DMS114 treated with DMSO at 0.1 percent for 48 hours (cell line): ENCODE results near the gene CCNYL1.
"Not testable (repeated sequence)": the region's sequence is repeated elsewhere in the genome, so short reads cannot be mapped to it uniquely, and the experiment has no call there.

Experiments
- DNase-seq: peaks from one replicate; lab custom pipeline; 2025; ENCODE audit not compliant: unreplicated experiment; lab: John Stamatoyannopoulos, UW

CCNYL1 gene

GRCh38 chr2:207734264-207734635 is 22.8 kb downstream of the CCNYL1 start:
- DNase-seq = peak; percentile 44

DNA sequence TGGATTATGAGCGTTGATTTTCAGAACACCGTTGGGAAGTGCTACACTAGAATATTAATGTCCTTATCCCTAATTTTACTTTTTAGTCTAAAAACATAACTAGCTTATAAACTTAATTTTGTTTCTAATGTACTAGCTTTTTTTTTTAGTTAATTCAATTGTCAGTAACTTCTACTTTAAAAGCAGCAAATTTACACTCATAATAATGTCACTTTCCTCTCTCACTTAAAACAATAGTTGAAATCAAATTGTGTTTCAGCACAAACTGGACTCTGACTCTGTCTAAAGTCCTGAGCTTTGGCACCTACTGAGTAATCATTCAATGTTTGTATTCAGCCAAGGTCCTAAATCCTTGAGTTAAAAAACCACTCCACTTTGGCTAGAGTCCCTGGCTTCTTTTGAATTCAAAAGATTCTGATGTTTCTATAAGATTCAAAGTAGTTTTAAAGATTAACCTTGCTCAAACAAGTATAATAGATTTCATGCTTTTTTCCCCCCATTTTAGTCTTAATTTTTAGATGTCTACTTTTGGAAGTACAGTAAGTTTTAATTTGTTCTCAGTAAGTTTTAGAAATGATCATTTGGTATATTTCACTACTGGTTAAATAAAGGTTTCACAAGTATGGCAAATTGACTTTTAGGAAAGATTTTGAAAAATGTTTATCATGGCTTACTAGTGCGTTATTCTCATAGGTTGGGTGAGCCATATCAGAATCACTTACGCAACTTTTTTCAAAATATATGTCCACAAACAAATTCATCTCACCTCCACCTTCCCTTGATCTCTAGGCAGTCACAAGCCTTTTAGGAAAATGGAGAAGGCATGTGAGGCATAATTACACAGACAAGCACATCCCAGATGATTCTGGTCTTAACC is 23.4 kb downstream of the CCNYL1 start:
- DNase-seq = no peak

DNA sequence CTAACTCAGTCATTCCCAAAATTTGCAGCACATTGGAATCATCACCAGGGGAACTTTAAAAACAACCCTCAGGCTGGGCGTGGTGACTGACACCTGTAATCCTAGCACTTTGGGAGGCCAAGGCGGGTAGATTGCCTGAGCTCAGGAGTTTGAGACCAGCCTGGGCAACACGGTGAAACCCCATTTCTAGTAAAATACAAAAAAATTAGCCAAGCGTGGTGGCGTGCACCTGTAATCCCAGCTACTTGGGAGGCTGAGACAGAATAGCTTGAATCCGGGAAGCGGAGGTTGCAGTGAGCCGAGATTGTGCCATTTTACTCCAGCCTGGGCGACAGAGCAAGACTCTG is 24.0 kb downstream of the CCNYL1 start:
- not testable (repeated sequence) for DNase-seq

DNA sequence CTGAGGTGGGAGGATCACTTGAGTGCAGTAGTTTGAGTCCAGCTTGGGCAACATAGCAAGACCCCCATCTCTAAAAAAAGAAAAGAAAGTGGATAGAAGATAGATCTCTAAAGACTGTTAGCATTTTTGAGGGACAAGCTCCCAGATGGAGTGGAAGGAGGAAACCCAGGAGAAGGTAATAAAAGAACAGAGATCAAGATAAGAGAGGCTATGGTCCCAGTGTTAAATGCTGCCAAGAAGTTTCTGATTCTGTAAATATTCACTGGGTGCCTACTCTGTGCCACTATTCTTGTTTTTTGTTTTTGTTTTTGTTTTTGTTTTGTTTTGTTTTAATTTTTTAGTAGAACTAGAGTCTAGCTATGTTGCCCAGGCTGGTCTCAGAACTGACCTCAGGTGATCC is 32.1 kb downstream of the CCNYL1 start:
- no peak for DNase-seq

DNA sequence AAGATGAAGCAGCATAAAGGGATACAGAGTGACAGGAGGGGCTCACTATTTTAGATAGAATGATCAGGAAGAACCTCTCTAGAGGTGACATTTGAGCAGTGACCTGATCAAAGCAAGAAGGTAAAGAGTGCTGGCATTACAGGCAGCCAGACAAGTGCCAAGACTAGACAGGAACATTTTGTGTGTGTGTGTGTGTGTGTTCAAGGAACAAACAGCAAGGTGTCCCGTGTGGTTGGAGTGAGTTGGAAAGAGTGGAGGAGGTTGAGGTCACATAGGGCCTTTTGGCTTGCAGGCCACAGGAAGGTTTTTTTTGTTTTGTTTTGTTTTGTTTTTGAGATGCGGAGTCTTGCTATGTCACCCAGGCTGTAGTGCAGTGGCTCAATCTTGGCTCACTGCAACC is 32.6 kb downstream of the CCNYL1 start:
- no peak for DNase-seq

- DNase-seq = no peak
These were observed 33.0 kb downstream of the CCNYL1 start for GRCh38 chr2:207744451-207744850.

GRCh38 chr2:207746131-207746530 is 34.7 kb downstream of the CCNYL1 start:
- peak; percentile 49 for DNase-seq

DNA sequence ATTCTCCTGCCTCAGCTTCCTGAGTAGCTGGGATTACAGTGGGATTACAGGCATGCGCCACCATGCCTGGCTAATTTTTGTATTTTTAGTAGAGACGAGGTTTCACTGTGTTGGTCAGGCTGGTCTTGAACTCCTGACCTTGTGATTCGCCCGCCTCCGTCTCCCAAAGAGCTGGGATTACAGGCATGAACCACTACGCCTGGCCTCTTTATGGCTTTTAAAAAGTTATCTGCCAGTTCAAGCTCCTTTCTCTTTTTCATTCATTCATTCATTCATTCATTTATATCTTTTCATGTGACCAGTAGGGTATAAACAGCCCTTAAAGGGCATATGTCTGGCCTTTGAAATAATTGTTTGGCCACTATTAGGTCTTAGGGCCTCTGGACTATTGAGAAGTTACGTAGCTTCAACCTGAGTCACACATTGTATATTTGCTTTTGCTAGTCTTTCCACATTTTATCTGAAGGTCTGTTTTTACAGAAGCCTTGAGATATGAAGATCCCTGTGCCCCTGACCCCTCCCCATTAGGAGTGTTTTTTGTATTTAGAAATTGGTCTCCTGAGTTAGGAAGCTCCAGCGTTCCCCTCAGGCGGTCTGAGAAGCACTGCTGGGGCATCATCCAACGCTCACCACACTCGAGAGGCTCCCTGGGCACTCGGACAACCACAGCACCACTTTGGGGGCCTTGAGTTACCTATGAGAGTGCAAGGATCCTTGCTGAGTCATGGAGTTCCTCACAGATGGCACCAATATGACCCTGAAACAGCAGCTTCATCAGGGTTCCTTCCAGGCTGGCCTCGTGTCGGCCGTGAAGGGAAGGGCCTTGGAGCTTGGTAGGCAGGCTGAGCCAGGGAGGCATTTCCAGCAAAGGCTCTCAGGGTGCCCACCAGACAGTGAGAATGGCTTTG is 36.5 kb downstream of the CCNYL1 start:
- no peak for DNase-seq

DNA sequence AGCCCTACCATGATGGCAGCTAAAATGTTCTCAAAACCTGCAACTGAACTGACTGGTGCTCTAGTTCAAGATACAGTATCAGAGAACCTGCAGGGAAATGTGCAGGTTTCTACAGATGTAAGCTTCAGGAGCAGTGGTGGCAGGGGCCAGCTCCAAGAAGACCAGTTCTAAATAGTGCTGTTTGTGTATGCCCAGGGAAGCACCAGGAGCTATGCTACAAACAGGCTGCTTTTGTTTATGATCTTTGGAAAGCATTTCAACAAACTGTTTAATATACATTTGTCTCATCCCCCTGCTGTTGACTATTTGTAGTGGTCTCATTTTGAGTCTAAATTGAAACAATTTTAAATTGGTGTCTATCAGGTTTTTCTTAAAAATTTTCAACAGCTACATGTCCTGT is 37.6 kb downstream of the CCNYL1 start:
- DNase-seq = no peak

DNA sequence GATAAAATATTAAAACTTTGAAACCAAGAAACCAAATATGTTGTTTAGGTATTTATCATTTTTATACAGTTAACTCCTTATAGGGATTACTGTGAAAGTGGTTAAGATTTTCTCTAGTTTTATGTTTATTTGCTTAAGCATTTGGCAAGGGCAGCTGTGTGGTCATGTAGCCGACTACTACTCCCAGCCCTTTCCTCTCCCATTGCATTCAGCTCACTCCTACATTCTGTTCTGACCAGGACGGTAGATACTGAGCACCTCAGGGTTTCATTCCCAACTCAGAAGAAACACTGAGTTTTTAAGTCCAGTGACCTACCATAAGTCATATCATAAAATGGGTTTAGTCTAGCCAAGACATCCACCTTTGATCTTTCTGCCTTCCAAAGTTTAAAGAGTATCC is 38.4 kb downstream of the CCNYL1 start:
- no peak for DNase-seq

GRCh38 chr2:207750345-207750744 is 38.9 kb downstream of the CCNYL1 start:
- no peak for DNase-seq

GRCh38 chr2:207750876-207751275 is 39.4 kb downstream of the CCNYL1 start:
- no peak for DNase-seq

DNA sequence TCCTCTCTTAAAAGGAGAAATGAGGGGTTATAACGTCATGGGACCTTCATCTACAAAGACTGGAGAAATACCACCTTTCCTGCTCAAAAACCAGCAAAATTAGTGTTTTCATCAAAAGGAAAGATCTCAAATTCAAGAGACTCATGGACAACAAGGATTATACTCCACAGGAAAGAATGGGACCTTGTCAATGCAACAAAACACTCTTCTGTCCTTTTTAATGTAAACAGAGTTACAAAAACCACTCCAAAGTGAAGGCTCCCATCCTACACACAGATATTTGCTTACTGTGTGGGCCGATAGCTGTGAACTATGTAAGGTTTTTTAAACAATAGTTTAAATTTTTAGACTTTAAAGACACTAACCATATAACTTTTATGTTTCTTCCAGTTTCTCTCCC is 42.2 kb downstream of the CCNYL1 start:
- not testable (repeated sequence) for DNase-seq

DNA sequence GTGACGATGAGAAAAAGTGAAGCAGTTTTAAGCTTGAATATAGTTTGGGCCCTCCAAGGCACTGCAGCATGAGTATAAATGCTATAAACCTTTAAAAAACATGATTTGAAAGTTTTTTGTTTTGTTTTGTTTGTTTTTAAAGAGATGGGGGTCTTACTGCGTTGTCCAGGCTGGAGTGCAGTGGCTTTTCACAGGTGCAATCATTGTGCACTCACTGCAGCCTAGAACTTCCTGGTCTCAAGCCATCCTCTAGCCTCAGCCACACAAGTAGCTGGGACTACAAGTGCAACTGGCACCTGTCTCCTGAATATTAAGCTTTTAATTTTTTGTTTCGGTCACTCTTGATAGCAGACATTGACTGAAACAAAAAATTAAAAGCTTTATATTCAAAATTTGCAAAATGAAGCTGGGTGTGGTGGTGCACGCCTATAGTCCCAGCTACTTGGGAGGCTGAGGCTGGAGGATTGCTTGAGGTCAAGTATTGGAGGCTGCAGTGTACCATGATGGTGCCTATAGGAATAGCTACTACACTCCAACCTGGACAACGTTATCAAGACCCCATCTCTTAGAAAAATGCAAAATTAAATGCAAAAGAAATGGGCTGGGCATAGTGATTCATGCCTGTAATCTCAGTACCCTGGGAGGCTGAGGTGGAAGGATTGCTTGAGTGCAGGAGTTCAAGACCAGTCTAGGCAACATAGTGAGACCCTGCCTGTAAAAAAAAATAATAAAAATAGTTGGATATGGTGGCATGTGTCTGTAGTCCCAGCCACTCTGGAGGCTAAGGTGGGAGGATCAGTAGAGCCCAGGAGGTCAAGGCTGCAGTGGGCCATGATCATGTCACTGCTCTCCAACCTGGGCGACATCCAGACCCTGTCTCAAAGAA is 43.3 kb downstream of the CCNYL1 start:
- no peak for DNase-seq

DNA sequence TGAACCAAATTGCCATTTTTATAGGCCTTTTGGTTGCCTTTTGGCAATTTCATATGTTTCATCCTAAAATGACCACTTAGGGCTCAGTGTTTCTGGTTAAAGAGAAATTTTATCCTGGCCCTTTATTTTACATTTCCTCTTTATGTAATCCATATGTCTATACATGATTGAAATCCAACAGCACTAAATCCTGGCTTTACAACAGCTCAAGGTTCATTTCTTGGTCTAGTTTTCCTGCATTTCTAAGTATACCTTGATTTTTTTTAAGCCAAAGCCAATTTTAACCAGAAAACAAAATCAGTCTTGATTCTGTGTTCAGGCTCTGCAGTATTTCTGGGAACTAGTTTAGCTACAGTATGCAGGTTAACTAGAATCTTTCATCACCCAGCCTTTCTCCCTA is 46.6 kb downstream of the CCNYL1 start:
- DNase-seq = no peak

GRCh38 chr2:207759890-207760289 is 48.5 kb downstream of the CCNYL1 start:
- no peak for DNase-seq

DNA sequence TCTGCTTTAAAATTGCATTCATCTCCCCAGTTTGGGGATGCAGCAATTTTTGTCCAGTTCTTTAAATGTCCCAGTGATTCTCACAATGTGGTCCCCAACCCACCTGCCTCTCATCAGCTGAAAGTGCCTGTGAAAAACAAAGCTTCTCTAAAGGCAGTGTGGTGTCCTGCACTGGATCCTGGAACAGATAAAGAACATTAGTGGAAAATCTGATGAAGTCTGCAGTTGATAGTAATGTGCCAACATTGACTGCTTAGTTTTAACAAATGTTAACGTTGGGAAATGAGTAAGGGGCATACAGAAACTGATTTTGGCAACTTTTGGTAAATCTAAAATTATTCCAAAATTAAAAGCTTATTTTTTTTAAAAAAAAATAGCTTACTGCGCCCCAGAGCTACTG is 49.0 kb downstream of the CCNYL1 start:
- no peak for DNase-seq

DNA sequence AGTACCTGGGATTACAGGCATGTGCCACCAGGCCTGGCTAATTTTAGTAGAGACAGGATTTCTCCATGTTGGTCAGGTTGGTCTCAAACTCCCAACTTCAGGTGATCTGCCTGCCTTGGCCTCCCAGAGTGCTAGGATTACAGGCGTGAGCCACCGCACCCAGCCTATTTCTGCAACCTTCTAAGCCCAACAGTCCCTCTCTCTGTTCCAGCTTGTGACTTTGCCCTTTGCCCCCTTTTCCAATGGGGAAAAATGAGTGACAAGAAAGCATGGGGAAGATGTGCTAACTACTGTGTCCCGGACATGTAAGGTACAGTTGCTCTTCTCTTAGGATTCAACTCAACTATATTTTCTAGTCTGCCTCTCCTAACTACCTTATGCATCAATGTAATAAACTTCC is 50.0 kb downstream of the CCNYL1 start:
- not testable (repeated sequence) for DNase-seq

GRCh38 chr2:207762146-207762545 is 50.7 kb downstream of the CCNYL1 start:
- no peak for DNase-seq

- DNase-seq = no peak
These were observed 52.0 kb downstream of the CCNYL1 start for GRCh38 chr2:207763303-207763917.
